Measurements from ENCODE around the gene ATP1A4.

DNA sequence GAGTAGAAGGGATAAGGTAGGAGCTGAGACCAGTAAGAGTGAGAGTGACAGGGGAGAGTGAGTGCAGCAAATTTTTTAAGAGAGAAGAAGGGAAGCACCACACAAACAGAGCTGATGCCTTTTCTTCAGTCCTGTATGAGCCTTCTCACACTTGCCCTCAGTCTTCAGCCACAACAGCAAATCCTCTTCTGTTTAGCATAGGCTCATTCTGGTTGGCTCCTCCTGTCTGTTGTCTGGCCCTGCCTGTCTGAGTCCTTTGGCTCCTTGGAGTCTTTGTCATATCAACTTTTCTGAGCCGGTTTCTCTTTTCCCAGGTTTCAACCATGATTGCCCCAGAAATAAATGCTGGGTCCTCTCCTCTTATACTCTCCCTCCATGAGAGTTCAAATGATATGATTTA lies 26.3 kb downstream of the ATP1A4 start:
- no peak for TF ChIP-seq CTCF (IDR thresholded peaks at IDR 0.05)
- no peak for TF ChIP-seq POLR2A (IDR thresholded peaks at IDR 0.05)

Measured in right lobe of liver (tissue), 4 donors.